Keratinocyte (primary cell): ENCODE results near the gene FOXE3. TPM values are rescaled to one million over a fixed set of nuclear protein-coding genes. Genes with fewer than 3 reads are reported as not detected.

Experiments used
- DNase-seq: peaks from one replicate; pipeline ENCODE4 v3.0.0-alpha.2; 2011; ENCODE audit warnings: low read depth, missing footprints, low spot score
- FAIRE-seq: peaks from 2 replicates; lab custom pipeline; 2011; peaks lifted over from hg19 to GRCh38; lab: Jason Lieb, UNC
- H2AFZ ChIP-seq: 2 replicates; pipeline ENCODE4 v1.6.0; 2012; ENCODE audit warnings: low read length, control low read depth, inconsistent platforms; ENCODE audit not compliant: control insufficient read depth
- H3K27ac ChIP-seq: 2 replicates; pipeline ENCODE4 v1.5.1; 2011; ENCODE audit warnings: low read length; ENCODE audit not compliant: control insufficient read depth, insufficient read depth
- H3K27me3 ChIP-seq: 3 replicates; pipeline ENCODE4 v1.6.0; 2011; ENCODE audit warnings: low read length; ENCODE audit not compliant: control insufficient read depth, insufficient read depth; ENCODE audit errors: extremely low read depth
- H3K36me3 ChIP-seq, 2 experiments: 2 replicates in 1 of 2; 3 replicates in 1 of 2; pipeline ENCODE4 v1.5.1; 2011; ENCODE audit warnings: low read length in 2 of 2, mild to moderate bottlenecking in 1 of 2; ENCODE audit not compliant: control insufficient read depth in 2 of 2, insufficient read depth in 2 of 2; ENCODE audit errors: extremely low read depth in 1 of 2
- H3K4me1 ChIP-seq: 3 replicates; pipeline ENCODE4 v1.5.1; 2011; ENCODE audit warnings: low read length; ENCODE audit not compliant: control insufficient read depth, insufficient read depth; ENCODE audit errors: extremely low read depth
- H3K4me2 ChIP-seq: 3 replicates; pipeline ENCODE4 v1.6.0; 2011; ENCODE audit warnings: low read depth, low read length; ENCODE audit not compliant: control insufficient read depth, insufficient read depth; ENCODE audit errors: extremely low read depth
- H3K4me3 ChIP-seq, 3 experiments: fragments of 200-600 bp in 1 of 3; sonication (generic) in 1 of 3; 2 replicates in 2 of 3; 3 replicates in 1 of 3; pipeline ENCODE4 v1.5.1; 2011 to 2016; ENCODE audit warnings: low read length in 3 of 3, mild to moderate bottlenecking in 3 of 3, control low read depth in 2 of 3, inconsistent platforms in 1 of 3, low read depth in 1 of 3, mixed read lengths in 1 of 3, mixed run types in 1 of 3, moderate library complexity in 1 of 3; ENCODE audit not compliant: control insufficient read depth in 2 of 3, insufficient read depth in 2 of 3; ENCODE audit errors: extremely low read depth in 1 of 3
- H3K79me2 ChIP-seq: 2 replicates; pipeline ENCODE4 v1.6.0; 2012; ENCODE audit warnings: low read length; ENCODE audit not compliant: control insufficient read depth, insufficient read depth
- H3K9ac ChIP-seq: 3 replicates; pipeline ENCODE4 v1.6.0; 2011; ENCODE audit warnings: low read length; ENCODE audit not compliant: control insufficient read depth, insufficient read depth; ENCODE audit errors: extremely low read depth
- H3K9me1 ChIP-seq: 3 replicates; pipeline ENCODE4 v1.6.0; 2011; ENCODE audit warnings: low read length; ENCODE audit not compliant: control insufficient read depth, insufficient read depth; ENCODE audit errors: extremely low read depth
- H3K9me3 ChIP-seq: 2 replicates; pipeline ENCODE4 v1.5.1; 2012; ENCODE audit warnings: low read depth, low read length; ENCODE audit not compliant: control insufficient read depth
- H4K20me1 ChIP-seq: 3 replicates; pipeline ENCODE4 v1.6.0; 2011; ENCODE audit warnings: low read length; ENCODE audit not compliant: control insufficient read depth, insufficient read depth; ENCODE audit errors: extremely low read depth
- EZH2 ChIP-seq: IDR thresholded peaks from one replicate; pipeline ENCODE4 v1.6.1; 2012; ENCODE audit warnings: inconsistent platforms, mild to moderate bottlenecking, low read length, moderate library complexity
- dilution Hi-C: fragments of 300-500 bp; cut with MboI; formaldehyde crosslinking; loops from one replicate; pipeline ENCODE4 v1.7.0; 2020; ENCODE audit warnings: low sequenced_read_pairs; ENCODE audit not compliant: extremely low pct_ligation_motif_present
- polyA plus RNA-seq, 5 experiments: library from polyadenylated mRNA; depleted of rRNA in 3 of 5; stranded (reverse) in 3 of 5; stranded (forward) in 1 of 5; unstranded in 1 of 5; fragments of >200 nt; gene quantifications; 1 replicate in 1 of 5; 2 replicates in 3 of 5; 3 replicates in 1 of 5; pipeline versions ENCODE4 v1.2.1 to v1.2.3, GENCODE V29; 2011 to 2012; ENCODE audit warnings: missing spikeins in 2 of 5, low read depth in 1 of 5, low replicate concordance in 1 of 5
- TF ChIP-seq, protein P1 (sequence below), 3 experiments: IDR thresholded peaks in 1 of 3; conservative IDR thresholded peaks in 1 of 3; optimal IDR thresholded peaks in 1 of 3; 2 replicates in 2 of 3; 3 replicates in 1 of 3; pipeline versions ENCODE3 to v1.5.1; 2011; ENCODE audit warnings: low read length in 3 of 3, mild to moderate bottlenecking in 3 of 3, moderate library complexity in 2 of 3, control low read depth in 1 of 3, inconsistent platforms in 1 of 3; ENCODE audit not compliant: insufficient read depth in 2 of 3; ENCODE audit errors: extremely low read depth in 1 of 3

FOXE3 gene
- polyA plus RNA-seq, 1 donor (not counting 4 experiments of a cell fraction or from before 2014, with no cell fraction given), result not detected

DNA sequence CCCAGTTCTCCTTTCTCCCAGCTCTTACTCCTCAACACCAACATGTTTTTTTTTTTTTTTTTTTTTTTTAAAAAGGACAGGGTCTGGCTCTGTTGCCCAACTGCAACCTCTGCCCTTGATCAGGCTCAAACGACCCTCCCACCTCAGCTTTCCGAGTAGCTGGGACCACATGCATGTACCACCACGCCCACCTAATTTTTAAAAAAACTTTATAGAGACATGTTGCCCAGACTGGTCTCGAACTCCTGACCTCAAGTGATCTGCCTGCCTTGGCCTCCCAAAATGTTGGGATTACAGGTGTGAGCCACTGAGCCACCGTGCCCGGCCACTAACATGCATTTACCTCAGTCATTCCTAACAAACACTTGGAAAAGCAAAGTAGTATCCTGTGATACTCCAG is 31.1 kb upstream of the FOXE3 start:
- TF ChIP-seq, protein P1, sequence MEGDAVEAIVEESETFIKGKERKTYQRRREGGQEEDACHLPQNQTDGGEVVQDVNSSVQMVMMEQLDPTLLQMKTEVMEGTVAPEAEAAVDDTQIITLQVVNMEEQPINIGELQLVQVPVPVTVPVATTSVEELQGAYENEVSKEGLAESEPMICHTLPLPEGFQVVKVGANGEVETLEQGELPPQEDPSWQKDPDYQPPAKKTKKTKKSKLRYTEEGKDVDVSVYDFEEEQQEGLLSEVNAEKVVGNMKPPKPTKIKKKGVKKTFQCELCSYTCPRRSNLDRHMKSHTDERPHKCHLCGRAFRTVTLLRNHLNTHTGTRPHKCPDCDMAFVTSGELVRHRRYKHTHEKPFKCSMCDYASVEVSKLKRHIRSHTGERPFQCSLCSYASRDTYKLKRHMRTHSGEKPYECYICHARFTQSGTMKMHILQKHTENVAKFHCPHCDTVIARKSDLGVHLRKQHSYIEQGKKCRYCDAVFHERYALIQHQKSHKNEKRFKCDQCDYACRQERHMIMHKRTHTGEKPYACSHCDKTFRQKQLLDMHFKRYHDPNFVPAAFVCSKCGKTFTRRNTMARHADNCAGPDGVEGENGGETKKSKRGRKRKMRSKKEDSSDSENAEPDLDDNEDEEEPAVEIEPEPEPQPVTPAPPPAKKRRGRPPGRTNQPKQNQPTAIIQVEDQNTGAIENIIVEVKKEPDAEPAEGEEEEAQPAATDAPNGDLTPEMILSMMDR (optimal IDR thresholded peaks at IDR 0.05 in 1 of 3, IDR thresholded peaks at IDR 0.05 in 1 of 3, conservative IDR thresholded peaks at IDR 0.05 in 1 of 3; ENCODE audit: extremely low read depth in 1 of 3, insufficient read depth in 2 of 3, low read length in 3 of 3), result no peak
- no peak for TF ChIP-seq EZH2
- no peak overlapping the region for H2AFZ ChIP-seq
- dilution Hi-C loops, result no loop called here

DNA sequence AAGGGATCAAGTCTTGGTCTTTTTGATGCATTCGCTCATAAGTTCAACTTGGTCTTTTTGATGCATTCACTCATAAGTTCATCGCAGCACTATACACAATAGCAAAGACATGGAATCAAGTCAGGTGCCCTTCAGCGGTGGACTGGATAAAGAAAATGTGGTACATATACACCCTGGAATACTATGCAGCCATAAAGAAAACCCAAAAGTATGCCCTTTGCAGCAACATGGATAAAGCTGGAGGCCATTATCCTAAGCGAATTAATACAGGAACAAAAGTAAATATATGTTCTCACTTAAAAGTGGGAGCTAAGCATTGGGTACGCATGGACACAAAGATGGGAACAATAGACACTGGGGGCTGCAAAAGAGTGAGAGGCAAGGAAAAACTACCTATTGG is 29.8 kb upstream of the FOXE3 start:
- H3K4me1 ChIP-seq, result no peaks in the 10 kb centered on the region
- no peaks in the 10 kb centered on the region for H3K27me3 ChIP-seq
- no peak overlapping the region for H2AFZ ChIP-seq
- H4K20me1 ChIP-seq, result no peaks in the 10 kb centered on the region
- no peak overlapping the region for H3K27ac ChIP-seq
- TF ChIP-seq, protein P1 (optimal IDR thresholded peaks at IDR 0.05 in 1 of 3, IDR thresholded peaks at IDR 0.05 in 1 of 3, conservative IDR thresholded peaks at IDR 0.05 in 1 of 3; ENCODE audit: extremely low read depth in 1 of 3, insufficient read depth in 2 of 3, low read length in 3 of 3), result no peak
- no peak for TF ChIP-seq EZH2
- H3K9me3 ChIP-seq, result no peaks in the 10 kb centered on the region
- H3K4me2 ChIP-seq, result no peak overlapping the region
- no peak overlapping the region for H3K9ac ChIP-seq
- DNase-seq, result no peak
- no peak overlapping the region for H3K4me3 ChIP-seq
- dilution Hi-C loops, result no loop called here
- H3K79me2 ChIP-seq, result no peaks in the 10 kb centered on the region
- H3K36me3 ChIP-seq, result peaks cover 0 to 3% of the 10 kb centered on the region in 2 experiments
- no peaks in the 10 kb centered on the region for H3K9me1 ChIP-seq
- FAIRE-seq, result no peak

More for the DNA sequence above, 31.1 kb upstream of the FOXE3 start:
- H3K4me3 ChIP-seq, result no peak overlapping the region
- no peaks in the 10 kb centered on the region for H3K9me3 ChIP-seq
- no peaks in the 10 kb centered on the region for H3K4me1 ChIP-seq
- no peak overlapping the region for H3K4me2 ChIP-seq
- H3K9ac ChIP-seq, result no peak overlapping the region
- no peaks in the 10 kb centered on the region for H3K79me2 ChIP-seq
- no peaks in the 10 kb centered on the region for H3K9me1 ChIP-seq
- no peaks in the 10 kb centered on the region for H4K20me1 ChIP-seq
- no peak for FAIRE-seq
- no peaks in the 10 kb centered on the region for H3K27me3 ChIP-seq
- H3K27ac ChIP-seq, result no peak overlapping the region
- peaks cover 0 to 6% of the 10 kb centered on the region in 2 experiments for H3K36me3 ChIP-seq
- DNase-seq, result no peak
